BE2C (cell line): ENCODE data around the gene BARHL1.

Experiments used
- DNase-seq: peaks from one replicate; pipeline ENCODE4 v3.0.0-alpha.2; 2020
- H3K27me3 ChIP-seq: fragments of 250-450 bp; sonication (Bioruptor Pico); 2 replicates; pipeline ENCODE4 v1.5.1; 2020; ENCODE audit warnings: mild to moderate bottlenecking
- H3K36me3 ChIP-seq: fragments of 250-450 bp; sonication (Bioruptor Pico); 2 replicates; pipeline ENCODE4 v1.5.1; 2020; ENCODE audit warnings: mild to moderate bottlenecking
- H3K4me1 ChIP-seq: fragments of 250-450 bp; sonication (Bioruptor Pico); 2 replicates; pipeline ENCODE4 v1.5.1; 2020
- H3K4me3 ChIP-seq: 2 replicates; pipeline ENCODE4 v1.5.1; 2011; ENCODE audit warnings: low read depth, low read length
- H3K9me3 ChIP-seq: fragments of 250-450 bp; sonication (Bioruptor Pico); 2 replicates; pipeline ENCODE4 v1.5.1; 2020
- CTCF ChIP-seq: IDR thresholded peaks from 2 replicates; pipeline ENCODE4 v1.5.1; 2012; ENCODE audit warnings: mild to moderate bottlenecking, low read depth, low read length

BARHL1 gene

GRCh38 chr9:132590318-132591182 lies 8.1 kb downstream of the BARHL1 start:
- Histone ChIP-seq H3K4me3 (no peak overlapping the region), H3K36me3 (peaks cover 12% of the 10 kb centered on the region), H3K9me3 (no peaks in the 10 kb centered on the region), H3K27me3 (peaks cover 58% of the 10 kb centered on the region), H3K4me1 (no peaks in the 10 kb centered on the region)
- DNase-seq: no peak
- TF ChIP-seq CTCF: no peak

- TF ChIP-seq CTCF: no peak
- DNase-seq: no peak
- Histone ChIP-seq H3K9me3 (no peaks in the 10 kb centered on the region), H3K4me1 (no peaks in the 10 kb centered on the region), H3K4me3 (no peak overlapping the region), H3K36me3 (peaks cover 19% of the 10 kb centered on the region), H3K27me3 (peaks cover 51% of the 10 kb centered on the region)
Observed at GRCh38 chr9:132591244-132591643, 8.8 kb downstream of the BARHL1 start.

- Histone ChIP-seq H3K4me3 (no peak overlapping the region), H3K36me3 (peaks cover 25% of the 10 kb centered on the region), H3K9me3 (no peaks in the 10 kb centered on the region), H3K27me3 (peaks cover 45% of the 10 kb centered on the region), H3K4me1 (no peaks in the 10 kb centered on the region)
- no peak for TF ChIP-seq CTCF
- DNase-seq: no peak
Observed at GRCh38 chr9:132591751-132592314, 9.4 kb downstream of the BARHL1 start.

- no peak overlapping the region for H3K4me3 ChIP-seq
- no peak for TF ChIP-seq CTCF
- peaks cover 31% of the 10 kb centered on the region for H3K36me3 ChIP-seq
- H3K9me3 ChIP-seq: no peaks in the 10 kb centered on the region
- H3K4me1 ChIP-seq: no peaks in the 10 kb centered on the region
- peaks cover 39% of the 10 kb centered on the region for H3K27me3 ChIP-seq
- DNase-seq: no peak
Observed at GRCh38 chr9:132592451-132592850, 10.0 kb downstream of the BARHL1 start.

- Histone ChIP-seq H3K4me3 (no peak overlapping the region), H3K4me1 (no peaks in the 10 kb centered on the region), H3K9me3 (no peaks in the 10 kb centered on the region), H3K36me3 (peaks cover 50% of the 10 kb centered on the region), H3K27me3 (peaks cover 23% of the 10 kb centered on the region)
- TF ChIP-seq CTCF: no peak
- no peak for DNase-seq
Observed at GRCh38 chr9:132594412-132594811, 12.0 kb downstream of the BARHL1 start.

- no peak overlapping the region for H3K4me3 ChIP-seq
- H3K36me3 ChIP-seq: peaks cover 52% of the 10 kb centered on the region
- no peaks in the 10 kb centered on the region for H3K4me1 ChIP-seq
- no peak for DNase-seq
- TF ChIP-seq CTCF: no peak
- peaks cover 13% of the 10 kb centered on the region for H3K27me3 ChIP-seq
- H3K9me3 ChIP-seq: no peaks in the 10 kb centered on the region
Observed at GRCh38 chr9:132595319-132595718, 12.9 kb downstream of the BARHL1 start.
